Measurements from ENCODE around the gene BAZ2B. TPM values are rescaled to one million over a fixed set of nuclear protein-coding genes. Genes with fewer than 3 reads are reported as not detected.

Gene BAZ2B
- total RNA-seq, 1 experiment from 2014 or later: 19.9 TPM

GRCh38 chr2:159551806-159552205 is 64.5 kb downstream of the BAZ2B start:
- ChIA-PET RAD21 (ENCODE audit: low non-redundant PET in 1 of 2, low total read pairs in 2 of 2, uncharacterized antibody in 2 of 2, unreplicated experiment in 2 of 2) (no interaction called here), CTCF (no interaction called here), POLR2A (no interaction called here)
- no peaks in the 10 kb centered on the region for H3K4me1 ChIP-seq (ENCODE audit: control insufficient read depth in 1 of 2, insufficient read depth in 2 of 2, low read length in 2 of 2)
- no peak overlapping the region for H3K27ac ChIP-seq (ENCODE audit: low read depth, low read length)
- intact Hi-C loops (cut with micrococcal nuclease): loop anchor here (10.0 kb wide), 1 partner anchor 413 kb away; no protein-coding TSS in a partner anchor
- H3K36me3 ChIP-seq (ENCODE audit: control insufficient read depth in 1 of 2, insufficient read depth in 2 of 2, low read length in 2 of 2): no peaks in the 10 kb centered on the region
- no peak overlapping the region for H3K4me3 ChIP-seq (replicated peaks in 1 of 2; ENCODE audit: low read depth in 1 of 2, low read length in 2 of 2)
- no peak for ATAC-seq
- H3K4me2 ChIP-seq (ENCODE audit: low read length): no peak overlapping the region
- BruUV-seq (replicated peaks): no TSS peak
- no peaks in the 10 kb centered on the region for H3K9me2 ChIP-seq (ENCODE audit: insufficient read depth)
- H4K20me1 ChIP-seq (ENCODE audit: insufficient read depth): no peaks in the 10 kb centered on the region
- H3K9me3 ChIP-seq (ENCODE audit: control insufficient read depth in 1 of 2, insufficient read depth in 1 of 2, low read depth in 1 of 2, low read length in 2 of 2): no peaks in the 10 kb centered on the region
- H3K27me3 ChIP-seq (ENCODE audit: insufficient read depth, low read length): no peaks in the 10 kb centered on the region
- no peak overlapping the region for H3K9ac ChIP-seq (ENCODE audit: low read length)
- H2AFZ ChIP-seq (ENCODE audit: low read depth, low read length, poor library complexity, severe bottlenecking): no peak overlapping the region
- no peak for DNase-seq (ENCODE audit: low read depth, low spot score)
- H3K79me2 ChIP-seq (ENCODE audit: insufficient read depth, low read length): no peaks in the 10 kb centered on the region
- TF ChIP-seq CBX3 (IDR thresholded peaks at IDR 0.05; ENCODE audit: low read depth) (no peak), ZNF274 (IDR thresholded peaks at IDR 0.05; ENCODE audit: low read depth, low read length) (no peak), POLR2AphosphoS5 (IDR thresholded peaks at IDR 0.05; ENCODE audit: low read depth, low read length) (no peak), JUND (IDR thresholded peaks at IDR 0.05) (no peak), YY1 (IDR thresholded peaks at IDR 0.05; ENCODE audit: extremely low read depth, insufficient replicate concordance, low read depth, low read length) (no peak), ZBTB33 (IDR thresholded peaks at IDR 0.05; ENCODE audit: extremely low read depth, insufficient replicate concordance, low read length) (no peak), EZH2phosphoT487 (IDR thresholded peaks at IDR 0.05; ENCODE audit: borderline replicate concordance) (no peak)

GRCh38 chr2:159550231-159550630 is 66.1 kb downstream of the BAZ2B start:
- Histone ChIP-seq H2AFZ (ENCODE audit: low read depth, low read length, poor library complexity, severe bottlenecking) (no peak overlapping the region), H3K27ac (ENCODE audit: low read depth, low read length) (no peak overlapping the region), H3K4me2 (ENCODE audit: low read length) (no peak overlapping the region), H3K36me3 (ENCODE audit: control insufficient read depth in 1 of 2, insufficient read depth in 2 of 2, low read length in 2 of 2) (no peaks in the 10 kb centered on the region), H4K20me1 (ENCODE audit: insufficient read depth) (no peaks in the 10 kb centered on the region), H3K9me3 (ENCODE audit: control insufficient read depth in 1 of 2, insufficient read depth in 1 of 2, low read depth in 1 of 2, low read length in 2 of 2) (no peaks in the 10 kb centered on the region), H3K27me3 (ENCODE audit: insufficient read depth, low read length) (no peaks in the 10 kb centered on the region), H3K9me2 (ENCODE audit: insufficient read depth) (no peaks in the 10 kb centered on the region), H3K79me2 (ENCODE audit: insufficient read depth, low read length) (no peaks in the 10 kb centered on the region), H3K9ac (ENCODE audit: low read length) (no peak overlapping the region), H3K4me3 (replicated peaks in 1 of 2; ENCODE audit: low read depth in 1 of 2, low read length in 2 of 2) (no peak overlapping the region), H3K4me1 (ENCODE audit: control insufficient read depth in 1 of 2, insufficient read depth in 2 of 2, low read length in 2 of 2) (no peaks in the 10 kb centered on the region)
- CTCF ChIA-PET: no interaction called here
- TF ChIP-seq RAD21 (IDR thresholded peaks at IDR 0.05; ENCODE audit: low read depth): no peak
- intact Hi-C loops (cut with micrococcal nuclease): loop anchor here (10.0 kb wide), 1 partner anchor 415 kb away; no protein-coding TSS in a partner anchor
- no peak for DNase-seq (ENCODE audit: low read depth, low spot score)
- no TSS peak for BruUV-seq (replicated peaks)
- ATAC-seq: no peak
- POLR2A ChIA-PET: no interaction called here
- RAD21 ChIA-PET (ENCODE audit: low non-redundant PET in 1 of 2, low total read pairs in 2 of 2, uncharacterized antibody in 2 of 2, unreplicated experiment in 2 of 2): interaction anchor here in 1 of 2 experiments (0.7 kb wide), 1 partner anchor 941 kb away, joined by 3 read pairs; no protein-coding TSS in a partner anchor
